ENCODE measurements around the gene CCDC3.

GRCh38 chr10:12927896-12928295 lies 73.6 kb downstream of the CCDC3 start:
- no peak for TF ChIP-seq CTCF (IDR thresholded peaks at IDR 0.05)
- no peak for TF ChIP-seq POLR2A (IDR thresholded peaks at IDR 0.05)
